ENCODE data around the gene LMTK3.
A peak's percentile ranks its signal among the peaks of the same experiment; 100 is the strongest.

The LMTK3 gene, protein sequence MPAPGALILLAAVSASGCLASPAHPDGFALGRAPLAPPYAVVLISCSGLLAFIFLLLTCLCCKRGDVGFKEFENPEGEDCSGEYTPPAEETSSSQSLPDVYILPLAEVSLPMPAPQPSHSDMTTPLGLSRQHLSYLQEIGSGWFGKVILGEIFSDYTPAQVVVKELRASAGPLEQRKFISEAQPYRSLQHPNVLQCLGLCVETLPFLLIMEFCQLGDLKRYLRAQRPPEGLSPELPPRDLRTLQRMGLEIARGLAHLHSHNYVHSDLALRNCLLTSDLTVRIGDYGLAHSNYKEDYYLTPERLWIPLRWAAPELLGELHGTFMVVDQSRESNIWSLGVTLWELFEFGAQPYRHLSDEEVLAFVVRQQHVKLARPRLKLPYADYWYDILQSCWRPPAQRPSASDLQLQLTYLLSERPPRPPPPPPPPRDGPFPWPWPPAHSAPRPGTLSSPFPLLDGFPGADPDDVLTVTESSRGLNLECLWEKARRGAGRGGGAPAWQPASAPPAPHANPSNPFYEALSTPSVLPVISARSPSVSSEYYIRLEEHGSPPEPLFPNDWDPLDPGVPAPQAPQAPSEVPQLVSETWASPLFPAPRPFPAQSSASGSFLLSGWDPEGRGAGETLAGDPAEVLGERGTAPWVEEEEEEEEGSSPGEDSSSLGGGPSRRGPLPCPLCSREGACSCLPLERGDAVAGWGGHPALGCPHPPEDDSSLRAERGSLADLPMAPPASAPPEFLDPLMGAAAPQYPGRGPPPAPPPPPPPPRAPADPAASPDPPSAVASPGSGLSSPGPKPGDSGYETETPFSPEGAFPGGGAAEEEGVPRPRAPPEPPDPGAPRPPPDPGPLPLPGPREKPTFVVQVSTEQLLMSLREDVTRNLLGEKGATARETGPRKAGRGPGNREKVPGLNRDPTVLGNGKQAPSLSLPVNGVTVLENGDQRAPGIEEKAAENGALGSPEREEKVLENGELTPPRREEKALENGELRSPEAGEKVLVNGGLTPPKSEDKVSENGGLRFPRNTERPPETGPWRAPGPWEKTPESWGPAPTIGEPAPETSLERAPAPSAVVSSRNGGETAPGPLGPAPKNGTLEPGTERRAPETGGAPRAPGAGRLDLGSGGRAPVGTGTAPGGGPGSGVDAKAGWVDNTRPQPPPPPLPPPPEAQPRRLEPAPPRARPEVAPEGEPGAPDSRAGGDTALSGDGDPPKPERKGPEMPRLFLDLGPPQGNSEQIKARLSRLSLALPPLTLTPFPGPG (N-terminal part only)

GRCh38 chr19:48511800-48512503 lies at the start of gene LMTK3:
LMTK3 (minus strand) TSS chr19:48511835; CDS start chr19:48511576, 259 bp downstream.
- no peak for DNase-seq (ENCODE audit: low read depth)

- DNase-seq (ENCODE audit: low read depth) = no peak
Measured at GRCh38 chr19:48561412-48561811, 49.8 kb upstream of the LMTK3 start.

GRCh38 chr19:48560095-48560530 lies 48.5 kb upstream of the LMTK3 start:
- DNase-seq (ENCODE audit: low read depth) = no peak

- peak; percentile 44 for DNase-seq (ENCODE audit: low read depth)
Measured at GRCh38 chr19:48558018-48558684, 46.5 kb upstream of the LMTK3 start.

GRCh38 chr19:48556825-48557224 lies 45.2 kb upstream of the LMTK3 start:
- no peak for DNase-seq (ENCODE audit: low read depth)

DNA sequence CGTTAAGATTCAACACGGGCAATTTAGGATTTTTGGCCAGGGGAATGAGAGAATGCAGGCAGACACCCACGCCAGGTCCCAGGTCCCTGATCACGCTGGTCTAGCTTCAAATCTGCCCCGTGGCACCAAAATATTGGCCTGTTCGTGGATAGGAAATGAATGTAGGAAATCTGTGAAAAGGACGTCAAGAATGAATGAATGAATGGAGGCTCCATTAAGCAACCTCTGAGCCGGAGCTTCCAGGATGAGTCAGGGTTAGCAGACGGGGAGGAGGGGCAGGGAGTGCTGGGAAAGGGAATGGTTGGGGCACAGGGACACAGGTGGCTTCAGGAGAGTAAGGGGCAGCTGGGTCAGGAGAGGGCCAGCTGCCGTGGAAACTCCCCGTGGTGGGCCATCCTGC lies 44.5 kb upstream of the LMTK3 start:
- DNase-seq (ENCODE audit: low read depth) = peak; percentile 44

DNA sequence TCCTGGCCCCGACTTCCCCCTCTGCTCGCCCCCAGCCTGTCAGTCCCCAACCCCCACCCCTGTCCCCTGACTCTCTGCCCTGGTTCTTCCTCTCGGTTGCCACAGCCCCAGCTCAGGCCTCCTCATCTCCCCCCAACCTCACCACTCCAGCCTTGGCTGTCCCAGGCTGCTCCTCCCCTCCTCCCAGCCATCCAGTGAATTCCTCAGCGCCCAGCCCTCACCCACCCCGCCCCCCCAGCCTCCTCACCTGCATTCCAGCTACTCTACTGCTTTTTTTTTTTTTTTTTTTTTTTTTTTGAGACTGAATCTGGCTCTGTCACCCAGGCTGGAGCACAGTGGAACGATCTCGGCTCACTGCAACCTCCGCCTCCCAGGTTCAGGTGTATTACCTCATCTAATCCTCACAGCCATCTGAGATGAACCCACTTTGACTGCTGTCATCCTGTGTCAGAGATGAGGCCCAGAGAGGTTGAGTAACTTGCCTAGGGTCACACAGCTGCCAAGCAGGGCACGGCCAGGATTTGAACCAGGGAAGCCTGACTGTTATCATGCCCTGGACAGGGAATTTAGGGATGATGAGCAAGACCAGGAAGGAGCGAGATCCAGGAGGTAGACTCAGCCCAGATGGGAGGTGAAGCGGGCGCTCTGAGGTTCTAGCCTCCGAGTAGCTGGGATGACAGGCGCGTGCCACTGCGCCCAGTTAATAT lies 42.9 kb upstream of the LMTK3 start:
- no peak for DNase-seq (ENCODE audit: low read depth)

DNA sequence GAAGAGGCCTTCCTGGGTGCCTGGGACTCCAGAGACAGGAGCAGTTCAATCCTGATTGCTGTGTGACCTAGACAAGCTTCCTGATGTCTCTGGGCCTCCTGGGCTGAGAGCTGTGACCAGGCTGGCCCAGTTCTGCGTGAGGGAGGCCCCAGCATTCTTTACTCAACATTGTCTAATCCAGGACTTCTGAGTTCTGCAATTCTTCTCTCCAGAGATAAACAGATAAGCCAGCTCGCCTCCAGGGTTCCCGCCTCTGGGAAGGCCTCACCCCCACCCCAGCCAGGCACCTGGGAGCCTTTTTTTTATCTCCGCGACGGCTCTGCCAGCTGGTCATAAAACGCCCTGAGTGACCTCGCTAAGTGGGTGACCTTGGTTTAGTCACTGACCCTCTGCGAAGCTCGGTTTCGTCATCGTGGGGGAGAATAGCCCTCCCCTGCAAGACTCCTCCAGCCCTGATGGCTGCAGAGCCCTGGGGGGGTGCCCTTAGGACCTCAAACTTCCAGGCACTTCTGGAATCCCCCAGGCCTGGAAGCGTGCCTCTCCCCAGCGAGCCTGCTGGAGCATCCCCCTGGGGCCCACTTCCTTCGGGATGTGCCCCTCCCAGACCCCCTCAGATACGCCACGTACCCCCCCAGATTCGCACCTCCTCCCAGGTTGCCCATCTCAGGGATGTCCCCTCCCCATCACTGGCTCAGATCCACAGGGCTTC lies 42.2 kb upstream of the LMTK3 start:
- DNase-seq (ENCODE audit: low read depth) = peak; percentile 25

DNA sequence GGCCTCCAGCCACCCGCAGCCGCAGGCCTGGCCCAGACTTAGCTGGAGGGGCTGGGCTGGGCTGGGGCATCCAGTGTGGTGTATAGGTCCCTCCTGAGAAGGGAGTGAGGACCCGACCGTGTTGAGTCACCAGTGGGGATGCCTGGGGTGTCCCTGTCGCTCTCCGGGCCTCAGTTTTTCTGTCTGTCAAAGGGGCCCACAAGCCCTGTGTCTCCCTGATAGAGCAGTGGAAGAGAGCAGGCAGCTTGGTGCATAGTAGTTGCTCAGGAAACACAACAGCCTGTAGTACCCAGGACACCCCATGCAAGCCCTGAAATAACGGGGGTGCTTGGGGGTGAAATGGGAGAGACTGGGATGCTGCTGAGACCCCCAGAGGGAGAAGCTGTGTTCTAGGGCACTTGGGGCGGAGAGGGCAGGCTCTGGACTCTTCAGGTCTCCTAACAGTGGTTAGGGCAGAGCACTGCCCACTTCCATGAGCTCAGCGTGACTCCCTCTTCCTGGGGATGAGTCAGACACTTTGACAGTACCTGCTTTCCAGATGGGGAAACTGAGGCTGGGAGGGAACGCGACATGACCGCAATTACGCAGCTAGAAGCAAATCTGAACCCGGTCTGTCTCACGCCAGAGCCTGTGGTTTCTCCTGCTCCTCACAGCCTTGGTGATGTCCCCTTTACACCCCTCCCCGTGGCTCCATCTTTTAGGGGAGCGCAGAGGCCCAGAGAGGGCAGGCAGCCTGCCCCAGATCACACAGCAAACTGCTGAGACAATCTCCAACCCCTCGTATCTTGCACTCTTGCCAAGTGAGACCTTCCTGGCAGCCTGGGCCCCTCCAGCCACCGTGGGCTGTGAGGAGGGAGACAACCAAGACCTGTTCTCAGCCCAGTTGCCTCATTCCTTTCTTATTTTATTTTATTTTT lies 41.0 kb upstream of the LMTK3 start:
- DNase-seq (ENCODE audit: low read depth) = no peak

- DNase-seq (ENCODE audit: low read depth) = no peak
Measured at GRCh38 chr19:48551437-48552302, 40.0 kb upstream of the LMTK3 start, which contains the start of gene SULT2B1. SULT2B1 (plus strand) TSS chr19:48552172; CDS start chr19:48552253, 81 bp downstream.

DNA sequence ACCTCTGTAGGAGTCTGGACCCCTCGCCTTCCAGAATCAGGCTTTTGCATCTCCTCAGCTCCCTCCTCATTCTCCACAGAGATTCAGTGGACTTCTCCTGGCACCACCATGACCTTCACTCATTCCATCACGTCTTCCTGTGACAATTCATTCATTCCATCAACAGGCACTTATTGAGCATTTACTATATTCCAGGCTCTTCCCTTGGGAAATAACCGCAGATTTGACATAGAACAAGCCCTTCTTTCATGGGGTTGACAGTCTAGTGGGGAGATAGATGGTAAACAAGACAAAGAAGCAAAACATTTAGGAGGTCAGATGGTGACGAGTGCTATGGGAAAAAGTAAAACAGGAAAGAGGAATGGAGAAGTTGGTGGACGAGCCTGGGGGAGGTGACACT lies 37.7 kb upstream of the LMTK3 start:
- no peak for DNase-seq (ENCODE audit: low read depth)

- no peak for DNase-seq (ENCODE audit: low read depth)
Measured at GRCh38 chr19:48548253-48548911, 36.7 kb upstream of the LMTK3 start.

DNA sequence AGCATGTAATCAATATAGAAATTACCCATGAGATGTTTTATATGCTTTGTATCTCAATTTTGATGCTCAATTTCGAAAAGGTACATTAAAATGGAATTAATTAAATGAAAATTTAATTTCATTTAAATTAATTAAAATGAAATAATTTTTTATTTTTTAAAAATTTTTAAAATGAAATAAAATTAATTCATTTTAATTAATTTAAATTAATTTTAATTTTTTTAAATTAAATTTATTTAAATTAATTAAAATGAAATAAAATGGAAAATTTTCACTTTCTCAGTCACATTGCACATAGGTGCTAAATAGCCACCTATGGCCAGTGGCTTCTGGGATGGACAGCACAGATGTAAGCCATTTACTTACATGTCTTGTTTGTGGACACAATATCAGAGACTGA lies 36.1 kb upstream of the LMTK3 start:
- no peak for DNase-seq (ENCODE audit: low read depth)

- DNase-seq (ENCODE audit: low read depth) = no peak
Measured at GRCh38 chr19:48544856-48545750, 33.5 kb upstream of the LMTK3 start.

GRCh38 chr19:48543121-48543710 lies 31.6 kb upstream of the LMTK3 start:
- DNase-seq (ENCODE audit: low read depth) = peak; percentile 15

Measured in stromal cell of bone marrow (primary cell).